CD14-positive monocyte (primary cell): ENCODE results near the gene MRPS18A. TPM values are rescaled to one million over a fixed set of nuclear protein-coding genes. Genes with fewer than 3 reads are reported as not detected.

Experiments
- DNase-seq, 3 donors: peaks; one replicate each; pipeline ENCODE4 v3.0.0-alpha.2; 2011 to 2022
- H2AFZ ChIP-seq: 2 replicates; pipeline ENCODE4 v1.6.0; 2012; ENCODE audit warnings: mild to moderate bottlenecking, low read depth, low read length, inconsistent platforms; ENCODE audit not compliant: insufficient read depth, poor library complexity, severe bottlenecking
- H3K27ac ChIP-seq, 2 donors: 1 replicate in 1 of 2; 2 replicates in 1 of 2; pipeline ENCODE4 v1.5.1; 2012 to 2013; ENCODE audit warnings: low read length in 2 of 2, control low read depth in 1 of 2, inconsistent platforms in 1 of 2, low read depth in 1 of 2, mild to moderate bottlenecking in 1 of 2
- H3K27me3 ChIP-seq, 2 donors: one replicate each; pipeline versions ENCODE4 v1.6.0 to v1.6.1; 2011 to 2013; ENCODE audit warnings: low read length in 2 of 2; ENCODE audit not compliant: control insufficient read depth in 2 of 2, insufficient read depth in 2 of 2
- H3K36me3 ChIP-seq, 2 donors: replicated peaks in 1 of 2; 1 replicate in 1 of 2; 2 replicates in 1 of 2; pipeline versions ENCODE4 v1.5.1 to v1.6.1; 2012 to 2013; ENCODE audit warnings: low read length in 2 of 2, control low read depth in 1 of 2, inconsistent platforms in 1 of 2, mild to moderate bottlenecking in 1 of 2; ENCODE audit not compliant: insufficient read depth in 2 of 2, control insufficient read depth in 1 of 2
- H3K4me1 ChIP-seq, 2 donors: 1 replicate in 1 of 2; 2 replicates in 1 of 2; pipeline versions ENCODE4 v1.5.1 to v1.6.1; 2012 to 2013; ENCODE audit warnings: low read length in 2 of 2, control low read depth in 1 of 2, inconsistent platforms in 1 of 2, mild to moderate bottlenecking in 1 of 2, moderate library complexity in 1 of 2; ENCODE audit not compliant: insufficient read depth in 2 of 2, control insufficient read depth in 1 of 2
- H3K4me2 ChIP-seq: replicated peaks from 2 replicates; pipeline ENCODE3; 2012; ENCODE audit warnings: low read length, moderate library complexity, mild to moderate bottlenecking; ENCODE audit not compliant: poor library complexity, severe bottlenecking; ENCODE audit errors: extremely low read depth
- H3K4me3 ChIP-seq, 3 experiments: fragments of 200-600 bp in 1 of 3; sonication (generic) in 1 of 3; replicated peaks in 1 of 3; 1 replicate in 2 of 3; 2 replicates in 1 of 3; pipeline ENCODE4 v1.5.1; 2011 to 2013; ENCODE audit warnings: low read length in 3 of 3, mild to moderate bottlenecking in 3 of 3, control low read depth in 2 of 3, low read depth in 2 of 3, inconsistent platforms in 1 of 3, moderate library complexity in 1 of 3
- H3K79me2 ChIP-seq: 2 replicates; pipeline ENCODE4 v1.6.0; 2012; ENCODE audit warnings: mild to moderate bottlenecking, control low read depth, inconsistent platforms, low read length, moderate library complexity; ENCODE audit not compliant: insufficient read depth
- H3K9ac ChIP-seq: 2 replicates; pipeline ENCODE4 v1.6.0; 2017; ENCODE audit warnings: low read length, mild to moderate bottlenecking; ENCODE audit not compliant: insufficient read depth, poor library complexity, severe bottlenecking
- H3K9me3 ChIP-seq, 2 donors: replicated peaks in 1 of 2; 1 replicate in 1 of 2; 2 replicates in 1 of 2; pipeline versions ENCODE4 v1.5.1 to v1.6.1; 2012 to 2013; ENCODE audit warnings: low read length in 2 of 2, control low read depth in 1 of 2; ENCODE audit not compliant: control insufficient read depth in 1 of 2, insufficient read depth in 1 of 2
- H4K20me1 ChIP-seq: 2 replicates; pipeline ENCODE4 v1.6.0; 2012; ENCODE audit warnings: mild to moderate bottlenecking, low read length, control low read depth, moderate library complexity; ENCODE audit not compliant: insufficient read depth
- H3K27ac Mint-ChIP-seq, 7 donors: one replicate each; pipeline ENCODE4 v1.8.0; 2020; ENCODE audit warnings: mild to moderate bottlenecking in 7 of 7, mixed read lengths in 7 of 7, moderate library complexity in 6 of 7, inconsistent platforms in 2 of 7
- H3K27me3 Mint-ChIP-seq, 3 donors: one replicate each; pipeline ENCODE4 v1.8.0; 2021 to 2022; ENCODE audit warnings: low read depth in 3 of 3, mild to moderate bottlenecking in 3 of 3, mixed read lengths in 3 of 3, moderate library complexity in 3 of 3, inconsistent platforms in 1 of 3
- H3K36me3 Mint-ChIP-seq, 2 donors: one replicate each; pipeline ENCODE4 v1.8.0; 2020; ENCODE audit warnings: mixed read lengths in 2 of 2, inconsistent platforms in 1 of 2, mild to moderate bottlenecking in 1 of 2
- H3K4me1 Mint-ChIP-seq: one replicate; pipeline ENCODE4 v1.8.0; 2020; ENCODE audit warnings: mild to moderate bottlenecking, mixed read lengths
- H3K4me3 Mint-ChIP-seq, 2 donors: one replicate each; pipeline ENCODE4 v1.8.0; 2020; ENCODE audit warnings: mild to moderate bottlenecking in 2 of 2, mixed read lengths in 2 of 2, moderate library complexity in 1 of 2
- H3K9me3 Mint-ChIP-seq, 7 donors: one replicate each; pipeline ENCODE4 v1.8.0; 2020 to 2022; ENCODE audit warnings: mixed read lengths in 7 of 7, mild to moderate bottlenecking in 6 of 7, moderate library complexity in 6 of 7, inconsistent platforms in 2 of 7
- CTCF ChIP-seq: fragments of 200-600 bp; IDR thresholded peaks from one replicate; pipeline ENCODE4 v1.8.0; 2022; ENCODE audit warnings: antibody characterized with exemption, mild to moderate bottlenecking
- WGBS: methylation state at CpG from one replicate; pipeline ENCODE4 v1.1.5; 2013; ENCODE audit warnings: missing lambda C conversion rate; ENCODE audit not compliant: insufficient coverage; 5-methylcytosine and 5-hydroxymethylcytosine counted together
- intact Hi-C, 2 donors: fragments of 100-400 bp; cut with micrococcal nuclease; formaldehyde crosslinking; loops; one replicate each; pipeline versions ENCODE4 v1.15.0 to v1.15.1; 2023
- polyA plus RNA-seq, 3 donors: library from polyadenylated mRNA; depleted of rRNA in 1 of 3; unstranded in 2 of 3; stranded (reverse) in 1 of 3; fragments of 300-500 nt in 2 of 3; fragments of >200 nt in 1 of 3; fragmentation: Illumina TruSeq in 2 of 3; gene quantifications; 1 replicate in 2 of 3; 2 replicates in 1 of 3; pipeline ENCODE4 v1.2.3, GENCODE V29; 2012 to 2021

MRPS18A gene
- polyA plus RNA-seq, 3 donors: 17.3 to 45.3 (median 41.4) TPM

DNA sequence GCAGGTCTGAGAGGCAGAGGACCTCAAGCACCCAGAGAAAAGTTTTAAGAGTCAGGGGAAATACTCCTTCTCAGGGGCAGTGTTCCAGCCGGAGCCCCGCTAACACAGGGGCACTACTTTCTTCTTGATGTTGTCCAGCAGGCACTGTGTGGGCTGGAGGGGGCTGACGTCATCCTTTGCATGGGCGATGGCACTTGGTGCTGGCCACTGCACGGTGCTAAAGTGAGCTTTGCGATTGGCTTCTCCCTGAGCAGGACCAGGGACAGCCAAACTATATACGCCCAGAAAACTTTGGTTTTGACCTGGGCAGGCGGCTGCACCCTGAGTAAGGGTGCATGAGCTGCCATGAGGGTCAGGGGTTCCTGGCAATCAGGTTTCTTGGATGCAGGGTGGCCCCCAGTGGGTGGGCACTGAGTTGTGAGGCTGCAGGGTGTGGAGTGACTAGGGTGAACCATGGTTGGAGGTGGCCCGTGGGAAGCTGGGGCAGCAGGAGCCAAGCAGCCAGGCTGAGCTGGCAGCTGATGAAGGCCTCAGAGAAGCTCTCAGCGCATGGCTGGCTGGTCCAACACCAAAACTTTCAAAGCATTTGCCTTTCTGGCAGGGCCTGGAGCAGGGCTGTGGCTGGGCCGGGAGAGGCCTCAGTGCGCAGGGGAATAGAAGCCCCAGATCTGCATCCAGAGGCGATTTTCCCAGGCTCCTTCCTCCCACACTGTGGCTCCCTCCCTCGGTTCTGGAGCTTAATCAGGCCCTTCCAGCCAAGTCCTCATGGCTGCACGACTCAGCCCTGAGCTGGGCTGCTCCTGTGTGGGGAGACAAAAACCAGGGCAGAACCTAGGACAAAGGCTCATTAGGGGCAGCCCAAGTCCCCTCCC lies 18.3 kb downstream of the MRPS18A start:
- Mint-ChIP-seq H3K4me1 (peaks cover 16% of the 10 kb centered on the region), H3K36me3 (peaks cover 38 to 50% of the 10 kb centered on the region in 2 donors), H3K4me3 (no peak overlapping the region), H3K9me3 (no peaks in the 10 kb centered on the region), H3K27me3 (peaks cover 11 to 16% (median 15%) of the 10 kb centered on the region in 3 donors), H3K27ac (no peak overlapping the region)
- no peaks in the 10 kb centered on the region for H3K79me2 ChIP-seq
- H3K27me3 ChIP-seq: peaks cover 0 to 3% of the 10 kb centered on the region in 2 donors
- TF ChIP-seq CTCF: no peak
- peaks cover 7% of the 10 kb centered on the region for H4K20me1 ChIP-seq
- no peak overlapping the region for H3K4me3 ChIP-seq
- peaks cover 8 to 14% of the 10 kb centered on the region in 2 donors for H3K4me1 ChIP-seq
- intact Hi-C loops: loop anchor here (5.0 kb wide), 4 partner anchors 93 to 278 kb away; partner anchors contain the start of gene VEGFA (in 1 of the 2)
- H3K27ac ChIP-seq: no peak overlapping the region
- H3K36me3 ChIP-seq: peaks cover 31 to 46% of the 10 kb centered on the region in 2 donors
- H3K9ac ChIP-seq: no peak overlapping the region
- no peak overlapping the region for H2AFZ ChIP-seq
- no peak for DNase-seq
- 88% methylated on average over 11 of the region's 15 CpGs for WGBS
- H3K4me2 ChIP-seq: no peak overlapping the region
- no peaks in the 10 kb centered on the region for H3K9me3 ChIP-seq

DNA sequence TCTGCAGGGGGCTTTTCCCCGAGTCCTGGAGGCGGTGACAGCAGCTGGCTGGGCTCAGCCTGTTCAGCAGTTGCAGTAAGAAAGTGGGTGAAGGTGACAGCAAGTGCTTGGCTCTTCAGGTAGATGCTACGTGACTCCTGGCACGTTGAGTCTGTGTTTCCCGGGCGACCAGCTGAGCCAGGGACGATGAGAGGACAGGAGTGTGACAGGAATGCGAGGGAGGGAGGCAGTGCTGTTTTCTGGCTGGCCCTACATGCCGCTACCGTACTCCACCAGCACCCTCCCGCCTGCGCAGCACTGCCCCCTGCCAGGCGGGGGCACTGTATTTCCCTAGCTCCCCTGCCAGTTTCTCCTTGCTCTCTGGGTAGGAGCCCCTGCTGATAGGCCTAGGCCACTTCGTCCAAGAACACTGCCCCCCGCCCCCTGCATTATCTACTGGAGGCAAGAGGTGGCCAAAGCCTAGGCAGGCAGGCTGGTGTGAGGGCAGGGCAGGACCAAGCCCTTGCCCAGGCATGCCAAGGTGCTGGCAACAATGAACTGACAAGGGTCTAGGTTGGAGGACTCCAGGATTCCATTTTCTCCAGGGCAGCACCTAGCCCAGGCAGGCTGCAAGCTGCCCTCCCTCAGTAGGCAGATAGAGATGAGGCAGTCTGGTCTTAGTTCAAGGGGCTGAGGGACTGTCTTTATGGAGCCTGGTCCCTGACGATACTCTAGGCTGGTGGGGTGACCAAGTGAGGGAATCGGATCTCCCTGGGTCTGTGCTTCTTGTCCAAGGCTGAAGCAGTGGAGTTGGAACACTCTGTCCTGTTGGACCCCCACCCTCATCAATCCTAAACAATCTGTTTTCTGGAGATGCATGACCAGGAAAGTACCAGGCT lies 19.2 kb downstream of the MRPS18A start:
- Histone ChIP-seq H3K27me3 (peaks cover 0 to 3% of the 10 kb centered on the region in 2 donors), H2AFZ (no peak overlapping the region), H3K79me2 (no peaks in the 10 kb centered on the region), H3K9ac (no peak overlapping the region), H3K36me3 (peaks cover 22 to 37% of the 10 kb centered on the region in 2 donors), H3K4me1 (peaks cover 8 to 14% of the 10 kb centered on the region in 2 donors), H3K4me2 (no peak overlapping the region), H3K27ac (no peak overlapping the region), H4K20me1 (peaks cover 7% of the 10 kb centered on the region), H3K4me3 (no peak overlapping the region), H3K9me3 (no peaks in the 10 kb centered on the region)
- peak overlapping the region in 3 of 7 donors; percentile 30 to 85 (median 63) for H3K27ac Mint-ChIP-seq
- peaks cover 11 to 17% (median 16%) of the 10 kb centered on the region in 3 donors for H3K27me3 Mint-ChIP-seq
- peak overlapping the region in 1 of 2 donors; percentile 46 for H3K4me3 Mint-ChIP-seq
- H3K9me3 Mint-ChIP-seq: no peaks in the 10 kb centered on the region
- 14% methylated on average over 14 of the region's 17 CpGs for WGBS
- DNase-seq: peak; percentile 31 to 51 (median 50)
- intact Hi-C loops: loop anchor here (1.0 to 5.0 kb wide), 5 partner anchors 94 to 411 kb away; partner anchors contain the start of gene VEGFA (in 1 of the 2)
- TF ChIP-seq CTCF: peak; percentile 76
- peaks cover 16% of the 10 kb centered on the region for H3K4me1 Mint-ChIP-seq
- H3K36me3 Mint-ChIP-seq: peaks cover 29 to 41% of the 10 kb centered on the region in 2 donors
